Fibroblast of skin of right biceps (primary cell): ENCODE measurements around the gene LRCH4.
A peak's percentile ranks its signal among the peaks of the same experiment; 100 is the strongest.
"Not testable (repeated sequence)": the region's sequence is repeated elsewhere in the genome, so short reads cannot be mapped to it uniquely, and the experiment has no call there.

Source experiments
- DNase-seq: peaks from one replicate; pipeline ENCODE4 v3.0.0-alpha.2; 2013

Gene LRCH4

DNA sequence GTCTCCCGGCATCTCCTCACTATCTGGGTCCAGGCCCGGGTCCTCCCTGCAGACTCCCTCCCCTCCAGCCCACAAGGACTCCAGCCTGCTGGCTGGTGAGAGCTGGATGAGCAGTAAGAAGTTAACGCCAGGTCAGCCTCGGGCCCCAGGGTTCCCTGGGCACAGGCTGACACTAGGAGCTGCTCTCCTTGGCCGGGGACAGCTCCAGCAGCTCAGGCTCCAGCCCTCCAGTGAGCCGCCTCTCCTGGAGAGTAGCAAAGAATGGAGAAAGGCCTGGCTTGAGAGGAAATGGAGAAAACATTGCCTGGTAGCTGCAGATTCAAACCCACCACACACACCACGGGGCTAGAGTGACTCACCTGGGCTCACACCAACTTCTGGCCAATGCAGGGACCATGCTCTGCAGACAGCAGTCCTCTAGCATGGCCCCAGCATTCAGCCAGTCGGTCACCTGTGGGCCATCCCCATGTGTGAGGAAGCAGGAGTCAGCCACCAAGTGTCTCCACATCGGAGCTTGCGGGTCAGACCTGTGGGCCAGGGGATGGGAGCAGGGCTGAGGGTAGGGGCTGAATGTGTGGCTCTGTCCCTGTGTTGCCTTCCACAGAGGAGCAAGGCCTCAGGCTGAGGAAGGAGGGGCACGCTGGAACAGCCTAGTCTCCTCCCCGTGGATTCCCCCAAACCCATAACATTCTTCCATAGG is 18.7 kb downstream of the LRCH4 start:
- DNase-seq = no peak

DNA sequence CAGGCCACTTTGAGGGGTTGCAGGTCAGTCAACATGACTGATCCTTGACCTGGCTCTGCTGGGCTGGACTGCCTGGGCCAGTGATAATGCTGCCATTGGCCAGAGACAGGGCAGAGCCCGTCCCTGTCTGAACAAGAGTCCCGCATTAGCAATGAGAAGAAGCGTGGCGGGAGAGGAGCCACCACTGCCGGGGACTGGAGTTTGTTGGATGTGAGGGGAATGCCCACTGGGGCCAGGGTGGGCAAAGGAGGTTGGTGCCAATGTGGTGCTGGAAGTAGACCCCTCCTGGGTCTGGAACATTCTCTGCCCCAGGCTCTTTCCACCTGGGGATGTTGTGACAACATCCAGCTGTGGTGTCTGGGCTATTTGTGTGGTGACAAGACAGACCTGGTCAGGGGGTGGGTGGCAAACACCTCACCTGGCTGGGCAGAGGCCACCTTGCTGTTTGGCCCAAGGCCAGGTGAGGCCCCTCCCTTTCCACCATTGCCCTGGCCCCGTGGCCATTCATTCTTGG is 19.9 kb downstream of the LRCH4 start:
- DNase-seq = no peak

- no peak for DNase-seq
These were observed 20.8 kb downstream of the LRCH4 start for GRCh38 chr7:100565133-100565571.

- DNase-seq = not testable (repeated sequence)
These were observed 21.5 kb downstream of the LRCH4 start for GRCh38 chr7:100564405-100564804.

DNA sequence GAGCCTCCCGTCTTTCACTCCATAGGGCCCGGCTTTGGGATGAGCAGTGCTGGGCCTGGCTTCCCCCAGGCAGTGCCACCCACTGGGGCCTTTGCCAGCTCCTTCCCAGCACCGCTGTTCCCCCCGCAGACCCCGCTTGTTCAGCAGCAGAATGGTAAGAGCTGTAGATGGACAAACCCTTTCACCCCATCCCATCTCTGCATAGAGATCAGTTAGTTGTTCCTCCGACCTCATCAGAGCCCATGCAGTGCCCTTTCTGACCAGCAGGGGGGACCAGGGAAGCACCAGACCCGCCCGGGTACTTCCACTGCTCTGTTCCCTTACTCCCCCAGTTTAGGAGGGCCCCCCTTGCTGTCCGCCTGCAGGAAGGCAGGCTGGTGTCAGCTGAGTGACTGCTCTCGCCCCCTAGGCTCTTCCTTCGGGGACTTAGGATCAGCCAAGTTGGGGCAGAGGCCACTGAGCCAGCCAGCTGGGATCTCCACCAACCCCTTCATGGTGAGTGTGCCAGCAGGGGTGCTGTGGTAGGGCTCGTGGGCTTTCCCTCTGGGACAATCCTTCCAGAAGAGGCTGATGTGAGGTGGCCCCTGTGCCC is 22.0 kb downstream of the LRCH4 start:
- DNase-seq = peak; percentile 64

- no peak for DNase-seq
These were observed 22.8 kb downstream of the LRCH4 start for GRCh38 chr7:100563100-100563564.

DNA sequence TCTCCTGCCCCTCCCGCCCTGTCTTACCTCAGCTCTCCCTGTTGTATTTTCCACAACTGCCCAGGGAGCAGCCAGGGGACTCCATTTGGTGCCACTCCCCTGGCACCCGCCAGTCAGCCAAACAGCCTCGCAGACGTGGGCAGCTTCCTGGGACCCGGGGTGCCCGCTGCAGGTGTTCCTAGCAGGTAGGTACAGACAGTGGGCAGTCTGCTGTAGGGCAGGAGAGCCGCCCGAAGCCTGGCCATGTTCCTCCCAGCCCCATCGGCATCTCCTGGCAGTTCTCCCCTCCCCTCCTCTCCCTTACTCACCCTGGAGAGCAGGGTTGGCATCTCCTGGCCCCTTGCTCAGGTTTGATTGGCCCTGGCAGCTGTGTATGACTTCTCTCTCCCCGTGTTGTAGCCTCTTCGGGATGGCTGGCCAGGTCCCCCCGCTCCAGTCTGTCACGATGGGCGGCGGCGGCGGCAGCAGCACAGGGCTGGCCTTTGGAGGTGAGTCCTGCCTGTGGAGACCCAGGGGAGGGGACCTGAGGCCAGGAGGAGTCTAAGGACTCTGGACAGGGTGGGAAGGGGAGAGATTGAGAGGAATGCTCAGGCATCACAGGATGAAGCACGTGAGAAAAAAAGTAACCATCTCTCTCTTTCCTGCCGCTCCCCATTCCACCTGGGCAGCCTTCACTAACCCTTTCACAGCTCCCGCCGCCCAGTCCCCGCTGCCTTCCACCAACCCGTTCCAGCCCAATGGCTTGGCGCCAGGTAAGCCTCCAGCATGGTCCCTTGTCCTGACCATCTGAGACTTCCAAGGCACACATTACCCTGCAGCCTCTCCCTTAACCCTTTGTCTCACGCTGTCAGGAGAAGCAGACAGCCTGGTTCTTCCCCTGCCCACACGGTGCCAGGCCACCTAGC is 23.5 kb downstream of the LRCH4 start:
- DNase-seq = no peak

DNA sequence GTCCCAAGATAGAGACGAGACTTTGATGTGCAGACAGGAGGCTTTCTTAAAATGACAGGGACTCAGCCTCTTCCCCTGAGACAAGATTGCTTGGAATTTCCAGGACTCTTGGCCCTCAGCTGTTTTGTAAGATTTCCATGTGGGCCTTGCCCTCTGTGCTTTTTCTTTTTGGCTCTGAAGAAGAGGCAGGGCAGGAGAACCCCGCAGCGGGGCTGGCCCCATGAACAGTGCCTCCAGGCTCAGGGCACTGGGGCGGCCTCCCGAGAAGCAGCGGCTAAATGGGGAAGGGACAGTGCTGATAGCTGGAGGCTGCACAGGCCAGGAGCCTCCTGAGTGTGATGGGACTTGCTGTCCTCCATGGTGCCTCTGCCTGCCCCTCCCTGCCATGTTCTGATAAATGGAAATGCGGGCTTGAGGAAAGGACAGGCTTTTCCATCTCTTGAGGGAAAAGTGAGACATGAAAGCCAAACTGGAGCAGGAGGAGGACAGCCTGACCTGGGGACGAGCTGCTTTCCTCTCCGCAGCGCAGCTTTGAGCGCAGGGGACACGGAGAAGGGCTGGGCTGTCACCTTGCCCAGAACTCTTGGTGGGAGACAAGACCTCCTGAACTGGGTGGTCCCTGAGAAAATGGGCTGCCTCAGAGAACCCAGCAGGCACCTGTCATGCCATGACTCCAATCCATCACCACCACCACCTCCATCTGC is 24.3 kb downstream of the LRCH4 start:
- DNase-seq = no peak

DNA sequence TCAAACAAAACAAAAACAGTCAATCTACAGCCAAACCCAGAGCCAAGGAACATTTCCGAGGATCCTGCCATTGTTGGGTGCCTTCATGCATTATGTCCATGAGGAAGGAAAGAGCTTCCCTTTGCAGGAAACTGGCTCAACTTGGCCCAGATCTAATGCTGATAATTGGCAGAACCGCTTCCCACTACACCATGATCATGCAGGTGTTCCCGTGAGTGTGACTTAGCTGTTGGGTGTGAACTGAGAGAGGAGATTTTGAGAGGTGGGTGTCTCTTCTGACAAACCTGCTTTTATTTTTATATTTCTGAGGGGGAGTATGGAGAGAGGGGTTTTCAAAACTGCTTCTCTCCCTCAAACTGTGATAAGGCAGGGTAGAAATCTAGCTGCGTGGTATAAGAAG is 26.8 kb downstream of the LRCH4 start:
- no peak for DNase-seq

DNA sequence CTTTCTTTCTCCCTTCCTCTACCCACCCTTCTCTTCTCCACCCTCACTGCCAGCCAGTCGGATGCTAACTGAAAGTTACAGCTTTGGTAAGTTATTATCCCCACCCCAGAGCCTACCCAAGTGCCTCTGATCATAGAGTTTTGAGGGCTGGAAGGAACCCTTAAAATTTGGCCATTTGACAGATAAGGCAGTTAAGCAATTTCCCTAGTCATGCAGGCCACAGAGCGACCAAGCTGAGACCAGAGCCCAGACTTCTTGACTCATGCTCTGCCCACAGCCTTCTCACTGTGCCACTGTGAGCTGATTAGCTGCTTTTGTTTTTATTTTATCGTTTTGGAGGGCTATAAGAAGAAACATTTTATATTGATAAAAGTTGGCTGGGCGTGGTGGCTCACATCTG is 29.4 kb downstream of the LRCH4 start:
- DNase-seq = no peak

- no peak for DNase-seq
These were observed 30.2 kb downstream of the LRCH4 start for GRCh38 chr7:100555701-100556100.

GRCh38 chr7:100553032-100553431 is 32.9 kb downstream of the LRCH4 start:
- DNase-seq = no peak

GRCh38 chr7:100552532-100552931 is 33.4 kb downstream of the LRCH4 start:
- DNase-seq = no peak

DNA sequence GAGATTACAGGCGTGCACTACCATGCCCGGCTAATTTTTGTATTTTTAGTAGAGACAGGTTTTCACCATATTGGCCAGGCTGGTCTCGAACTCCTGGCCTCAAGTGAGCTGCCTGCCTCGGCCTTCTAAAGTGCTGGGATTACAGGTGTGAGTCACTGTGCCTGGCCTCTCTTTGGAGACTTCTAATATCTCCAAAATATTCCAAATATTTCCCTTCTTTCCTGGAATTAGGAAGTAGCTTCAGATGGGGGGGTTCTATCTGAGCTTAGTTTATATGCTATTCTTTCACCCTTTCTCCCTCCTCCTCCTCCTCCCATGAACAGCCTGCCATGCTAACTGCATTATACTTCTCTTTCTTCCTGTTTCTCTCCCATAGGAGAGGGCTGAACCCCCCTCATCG is 37.5 kb downstream of the LRCH4 start:
- DNase-seq = peak; percentile 73

- peak; percentile 40 for DNase-seq
These were observed 38.1 kb downstream of the LRCH4 start for GRCh38 chr7:100547872-100548271.

DNA sequence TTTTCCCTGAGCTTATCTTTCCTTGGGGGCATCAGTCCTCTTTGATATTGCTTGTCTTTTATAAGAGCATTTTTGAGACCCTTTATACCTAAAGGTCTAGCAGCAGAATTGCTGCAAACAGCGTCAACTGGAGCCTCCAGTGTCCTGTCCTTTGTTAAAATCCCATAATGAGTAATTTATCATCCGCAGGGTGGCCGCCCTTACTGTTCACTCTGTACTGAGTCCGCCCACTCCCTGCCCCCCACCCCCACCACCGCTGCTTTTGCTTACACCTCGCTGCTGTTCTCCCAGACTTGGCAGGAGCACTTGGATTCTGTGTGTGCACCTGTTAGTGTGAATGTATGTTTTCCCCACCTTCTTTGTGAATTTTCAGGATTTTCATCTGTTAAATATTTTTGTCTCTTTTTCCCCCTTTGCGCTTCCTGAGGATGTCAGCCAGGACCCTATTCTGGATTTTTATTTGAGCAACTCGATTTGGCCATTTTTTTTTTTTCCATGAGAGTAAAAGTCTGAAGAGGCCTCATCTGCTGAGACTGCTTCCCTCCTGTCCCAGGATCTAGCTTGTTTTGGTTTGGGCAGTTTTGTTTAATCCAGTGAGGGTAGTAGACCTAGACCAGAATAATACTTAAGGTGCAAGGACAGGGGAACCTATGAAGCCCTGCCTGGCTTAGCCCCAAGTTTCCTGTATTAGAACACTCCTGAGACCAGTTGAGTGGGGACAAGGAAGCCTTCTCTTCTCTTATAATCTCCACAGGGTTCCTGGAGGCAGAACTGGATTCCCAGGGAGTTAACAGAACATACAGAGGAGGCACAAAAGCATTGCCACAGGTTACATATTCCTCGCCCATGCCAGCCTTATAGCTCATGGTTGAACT is 38.8 kb downstream of the LRCH4 start:
- no peak for DNase-seq

- DNase-seq = no peak
These were observed 39.6 kb downstream of the LRCH4 start for GRCh38 chr7:100546129-100546925.

DNA sequence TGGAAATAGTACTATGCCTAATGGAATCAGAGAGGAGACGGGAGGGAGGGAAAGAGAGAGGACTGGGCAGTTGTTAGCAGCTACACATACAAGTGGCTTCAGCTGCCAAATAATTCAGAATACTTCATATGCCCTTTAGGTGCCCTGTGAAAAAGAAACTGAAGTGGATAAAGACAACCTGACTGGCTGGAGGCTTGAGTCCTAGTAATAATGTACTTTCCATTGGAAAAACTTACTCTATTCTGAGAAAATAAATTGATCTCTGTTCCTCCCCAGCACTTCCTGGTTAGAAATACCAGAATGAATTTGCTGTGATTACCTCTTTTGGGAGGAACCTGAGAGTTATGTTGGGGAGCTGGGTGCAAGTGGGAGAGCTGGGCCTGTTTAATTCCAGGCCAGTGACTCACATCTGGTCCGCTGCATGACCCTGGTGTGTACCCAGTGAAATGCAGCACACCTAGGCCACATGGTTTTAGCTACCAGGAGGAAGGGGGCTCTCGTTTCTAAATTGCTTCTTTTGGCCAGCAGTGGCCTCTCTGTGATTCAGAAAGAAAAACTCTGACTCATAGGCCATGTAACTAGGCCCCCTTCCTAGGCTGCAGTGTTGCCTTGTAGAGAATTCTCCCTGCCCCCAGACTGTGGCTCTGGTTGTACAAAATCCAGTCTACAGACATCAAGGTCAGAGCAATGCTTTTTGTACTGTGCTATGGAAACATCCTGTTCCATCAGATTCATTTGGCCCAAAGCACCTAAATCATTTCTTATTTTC is 40.4 kb downstream of the LRCH4 start:
- peak; percentile 95 for DNase-seq

- DNase-seq = no peak
These were observed 41.0 kb downstream of the LRCH4 start for GRCh38 chr7:100544967-100545359.

DNA sequence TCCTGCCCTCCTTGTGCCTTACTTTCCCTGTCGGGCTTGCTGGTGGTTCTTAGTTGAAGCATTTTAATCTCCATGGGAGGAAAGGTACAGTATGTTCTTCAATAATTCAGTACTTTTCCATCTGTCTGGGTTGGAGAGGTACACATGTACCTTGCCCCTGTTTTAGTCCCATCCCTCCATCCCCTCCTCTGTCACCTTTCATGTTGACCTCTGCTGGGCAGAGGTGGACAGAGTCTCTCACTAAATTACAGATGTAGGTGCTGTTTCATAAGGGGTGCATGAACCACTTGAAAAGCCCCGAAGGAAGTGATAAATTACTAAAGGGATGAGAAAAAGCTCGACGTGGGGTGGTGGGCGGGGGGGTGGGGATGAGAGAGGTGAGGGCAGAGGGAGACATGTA is 41.5 kb downstream of the LRCH4 start:
- no peak for DNase-seq
